ENCODE results near the gene LRFN5. TPM values are rescaled to one million over a fixed set of nuclear protein-coding genes. Genes with fewer than 3 reads are reported as not detected.
A peak's percentile ranks its signal among the peaks of the same experiment; 100 is the strongest.
"Not testable (repeated sequence)": the region's sequence is repeated elsewhere in the genome, so short reads cannot be mapped to it uniquely, and the experiment has no call there.

Gene LRFN5
- polyA plus RNA-seq, 1 of the 3 experiments (the other 2 are of a cell fraction), result not detected

DNA sequence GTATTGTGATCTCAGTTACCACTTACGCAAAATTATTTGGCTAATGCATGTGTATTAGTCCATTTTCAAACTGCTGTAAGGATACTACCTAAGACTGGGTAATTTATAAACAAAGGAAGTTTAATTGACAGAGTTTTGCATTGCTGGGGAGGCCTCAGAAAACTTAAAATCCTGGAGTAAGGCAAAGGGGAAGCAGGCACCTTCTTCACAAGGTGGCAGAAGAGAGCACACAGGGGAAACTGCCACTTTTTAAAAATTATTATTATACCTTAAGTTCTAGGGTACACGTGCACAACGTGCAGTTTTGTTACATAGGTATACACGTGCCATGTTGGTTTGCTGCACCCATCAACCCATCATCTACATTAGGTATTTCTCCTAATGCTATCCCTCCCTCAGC lies 143.9 kb downstream of the LRFN5 start:
- TF ChIP-seq, protein P1, sequence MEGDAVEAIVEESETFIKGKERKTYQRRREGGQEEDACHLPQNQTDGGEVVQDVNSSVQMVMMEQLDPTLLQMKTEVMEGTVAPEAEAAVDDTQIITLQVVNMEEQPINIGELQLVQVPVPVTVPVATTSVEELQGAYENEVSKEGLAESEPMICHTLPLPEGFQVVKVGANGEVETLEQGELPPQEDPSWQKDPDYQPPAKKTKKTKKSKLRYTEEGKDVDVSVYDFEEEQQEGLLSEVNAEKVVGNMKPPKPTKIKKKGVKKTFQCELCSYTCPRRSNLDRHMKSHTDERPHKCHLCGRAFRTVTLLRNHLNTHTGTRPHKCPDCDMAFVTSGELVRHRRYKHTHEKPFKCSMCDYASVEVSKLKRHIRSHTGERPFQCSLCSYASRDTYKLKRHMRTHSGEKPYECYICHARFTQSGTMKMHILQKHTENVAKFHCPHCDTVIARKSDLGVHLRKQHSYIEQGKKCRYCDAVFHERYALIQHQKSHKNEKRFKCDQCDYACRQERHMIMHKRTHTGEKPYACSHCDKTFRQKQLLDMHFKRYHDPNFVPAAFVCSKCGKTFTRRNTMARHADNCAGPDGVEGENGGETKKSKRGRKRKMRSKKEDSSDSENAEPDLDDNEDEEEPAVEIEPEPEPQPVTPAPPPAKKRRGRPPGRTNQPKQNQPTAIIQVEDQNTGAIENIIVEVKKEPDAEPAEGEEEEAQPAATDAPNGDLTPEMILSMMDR (IDR thresholded peaks at IDR 0.05), result 0 out of 2 replicates have a peak, but pooled peaks have one; percentile 10
- H3K27ac ChIP-seq (ENCODE audit: low read depth in 2 of 2, low read length in 1 of 2); POLR2A ChIA-PET; H3K79me2 ChIP-seq (ENCODE audit: insufficient read depth); H3K9me2 ChIP-seq; DNase-seq; H3K27me3 ChIP-seq (ENCODE audit: insufficient read depth); H3K4me3 ChIP-seq (ENCODE audit: low read depth in 2 of 2, low read length in 1 of 2); CTCF ChIA-PET; H3K9me3 ChIP-seq; H3K9ac ChIP-seq; H3K4me1 ChIP-seq (ENCODE audit: control insufficient read depth in 1 of 2, insufficient read depth in 2 of 2, low read depth in 1 of 2, low read length in 1 of 2); H3K4me2 ChIP-seq; H2AFZ ChIP-seq (ENCODE audit: low read depth); H3F3A ChIP-seq (replicated peaks; ENCODE audit: insufficient read depth); H4K20me1 ChIP-seq (ENCODE audit: insufficient read depth); H3K36me3 ChIP-seq (replicated peaks in 1 of 2; ENCODE audit: control insufficient read depth in 1 of 2, insufficient read depth in 2 of 2, low read length in 1 of 2): not testable (repeated sequence)
- WGBS (ENCODE audit: low lambda C conversion rate), result 33% methylated on average over 4 of the region's 4 CpGs

GRCh38 chr14:41758011-41758665 lies 151.5 kb downstream of the LRFN5 start:
- ChIA-PET CTCF (no interaction called here), POLR2A (no interaction called here)
- Histone ChIP-seq H3F3A (replicated peaks; ENCODE audit: insufficient read depth) (no peaks in the 10 kb centered on the region), H3K9ac (no peak overlapping the region), H3K4me2 (no peak overlapping the region), H3K27me3 (ENCODE audit: insufficient read depth) (no peaks in the 10 kb centered on the region), H2AFZ (ENCODE audit: low read depth) (no peak overlapping the region), H4K20me1 (ENCODE audit: insufficient read depth) (no peaks in the 10 kb centered on the region), H3K36me3 (replicated peaks in 1 of 2; ENCODE audit: control insufficient read depth in 1 of 2, insufficient read depth in 2 of 2, low read length in 1 of 2) (no peaks in the 10 kb centered on the region), H3K79me2 (ENCODE audit: insufficient read depth) (no peaks in the 10 kb centered on the region), H3K4me3 (ENCODE audit: low read depth in 2 of 2, low read length in 1 of 2) (no peak overlapping the region), H3K27ac (ENCODE audit: low read depth in 2 of 2, low read length in 1 of 2) (no peak overlapping the region), H3K4me1 (ENCODE audit: control insufficient read depth in 1 of 2, insufficient read depth in 2 of 2, low read depth in 1 of 2, low read length in 1 of 2) (no peaks in the 10 kb centered on the region), H3K9me2 (no peaks in the 10 kb centered on the region), H3K9me3 (no peaks in the 10 kb centered on the region)
- TF ChIP-seq FOSL2 (IDR thresholded peaks at IDR 0.05; ENCODE audit: borderline replicate concordance, low read depth), result no peak
- no peak for DNase-seq
- WGBS (ENCODE audit: low lambda C conversion rate), result 19% methylated on average over 1 of the region's 1 CpG

DNA sequence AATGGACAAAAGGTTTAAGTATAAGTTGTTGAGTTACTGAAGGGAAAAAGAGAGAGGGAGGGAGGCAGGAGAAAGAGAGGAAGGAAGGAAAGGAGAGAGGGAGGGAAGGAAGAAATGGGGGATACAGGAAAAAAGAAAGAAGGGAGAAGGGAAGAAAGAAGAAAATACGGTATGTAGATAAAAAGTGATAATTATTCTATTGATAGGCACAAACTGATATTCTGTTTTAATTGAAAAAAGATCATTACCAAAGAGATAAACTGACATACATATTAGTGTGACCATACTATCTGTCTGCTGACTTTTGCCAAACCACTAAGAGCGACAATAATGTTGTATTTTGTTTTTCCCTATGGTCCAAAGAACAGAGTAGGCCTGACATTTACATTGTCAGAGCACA lies 154.5 kb downstream of the LRFN5 start:
- Histone ChIP-seq H3K36me3 (replicated peaks in 1 of 2; ENCODE audit: control insufficient read depth in 1 of 2, insufficient read depth in 2 of 2, low read length in 1 of 2) (no peaks in the 10 kb centered on the region), H3K79me2 (ENCODE audit: insufficient read depth) (no peaks in the 10 kb centered on the region), H3K4me2 (no peak overlapping the region), H3K9ac (no peak overlapping the region), H3K4me1 (ENCODE audit: control insufficient read depth in 1 of 2, insufficient read depth in 2 of 2, low read depth in 1 of 2, low read length in 1 of 2) (no peaks in the 10 kb centered on the region), H3F3A (replicated peaks; ENCODE audit: insufficient read depth) (no peaks in the 10 kb centered on the region), H3K27me3 (ENCODE audit: insufficient read depth) (no peaks in the 10 kb centered on the region), H4K20me1 (ENCODE audit: insufficient read depth) (no peaks in the 10 kb centered on the region), H3K4me3 (ENCODE audit: low read depth in 2 of 2, low read length in 1 of 2) (no peak overlapping the region), H2AFZ (ENCODE audit: low read depth) (no peak overlapping the region), H3K27ac (ENCODE audit: low read depth in 2 of 2, low read length in 1 of 2) (no peak overlapping the region), H3K9me3 (no peaks in the 10 kb centered on the region), H3K9me2 (no peaks in the 10 kb centered on the region)
- CTCF ChIA-PET, result no interaction called here
- 10% methylated on average over 2 of the region's 2 CpGs for WGBS (ENCODE audit: low lambda C conversion rate)
- DNase-seq, result no peak
- POLR2A ChIA-PET, result no interaction called here
- TF ChIP-seq MEF2A (IDR thresholded peaks at IDR 0.05; ENCODE audit: borderline replicate concordance, low read depth) (no peak), EP300 (IDR thresholded peaks at IDR 0.05; ENCODE audit: borderline replicate concordance in 1 of 2, low read depth in 1 of 2, low read length in 1 of 2) (no peak), NFIC (IDR thresholded peaks at IDR 0.05; ENCODE audit: borderline replicate concordance) (no peak), MAX (IDR thresholded peaks at IDR 0.05; ENCODE audit: low read depth) (no peak), ELF1 (IDR thresholded peaks at IDR 0.05) (no peak), ZBTB33 (IDR thresholded peaks at IDR 0.05; ENCODE audit: borderline replicate concordance, low read depth) (no peak), JUND (IDR thresholded peaks at IDR 0.05) (no peak), CHD2 (IDR thresholded peaks at IDR 0.05; ENCODE audit: low read length, partially characterized antibody) (no peak), REST (IDR thresholded peaks at IDR 0.05; ENCODE audit: low read depth, low read length) (no peak), RAD21 (IDR thresholded peaks at IDR 0.05; ENCODE audit: low read length) (no peak)
- TF ChIP-seq, protein P2, sequence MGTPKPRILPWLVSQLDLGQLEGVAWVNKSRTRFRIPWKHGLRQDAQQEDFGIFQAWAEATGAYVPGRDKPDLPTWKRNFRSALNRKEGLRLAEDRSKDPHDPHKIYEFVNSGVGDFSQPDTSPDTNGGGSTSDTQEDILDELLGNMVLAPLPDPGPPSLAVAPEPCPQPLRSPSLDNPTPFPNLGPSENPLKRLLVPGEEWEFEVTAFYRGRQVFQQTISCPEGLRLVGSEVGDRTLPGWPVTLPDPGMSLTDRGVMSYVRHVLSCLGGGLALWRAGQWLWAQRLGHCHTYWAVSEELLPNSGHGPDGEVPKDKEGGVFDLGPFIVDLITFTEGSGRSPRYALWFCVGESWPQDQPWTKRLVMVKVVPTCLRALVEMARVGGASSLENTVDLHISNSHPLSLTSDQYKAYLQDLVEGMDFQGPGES (IDR thresholded peaks at IDR 0.05; ENCODE audit: low read depth, low read length), result no peak

Measured in SK-N-SH (cell line).